Measurements from ENCODE around the gene ACAP3. TPM values are rescaled to one million over a fixed set of nuclear protein-coding genes. Genes with fewer than 3 reads are reported as not detected.

ACAP3 gene
- total and polyA plus RNA-seq, 10 of the 15 experiments (the other 5 are each of a cell fraction or from before 2014, with no cell fraction given) = 0.05 to 34.2 (median 7.1) TPM

DNA sequence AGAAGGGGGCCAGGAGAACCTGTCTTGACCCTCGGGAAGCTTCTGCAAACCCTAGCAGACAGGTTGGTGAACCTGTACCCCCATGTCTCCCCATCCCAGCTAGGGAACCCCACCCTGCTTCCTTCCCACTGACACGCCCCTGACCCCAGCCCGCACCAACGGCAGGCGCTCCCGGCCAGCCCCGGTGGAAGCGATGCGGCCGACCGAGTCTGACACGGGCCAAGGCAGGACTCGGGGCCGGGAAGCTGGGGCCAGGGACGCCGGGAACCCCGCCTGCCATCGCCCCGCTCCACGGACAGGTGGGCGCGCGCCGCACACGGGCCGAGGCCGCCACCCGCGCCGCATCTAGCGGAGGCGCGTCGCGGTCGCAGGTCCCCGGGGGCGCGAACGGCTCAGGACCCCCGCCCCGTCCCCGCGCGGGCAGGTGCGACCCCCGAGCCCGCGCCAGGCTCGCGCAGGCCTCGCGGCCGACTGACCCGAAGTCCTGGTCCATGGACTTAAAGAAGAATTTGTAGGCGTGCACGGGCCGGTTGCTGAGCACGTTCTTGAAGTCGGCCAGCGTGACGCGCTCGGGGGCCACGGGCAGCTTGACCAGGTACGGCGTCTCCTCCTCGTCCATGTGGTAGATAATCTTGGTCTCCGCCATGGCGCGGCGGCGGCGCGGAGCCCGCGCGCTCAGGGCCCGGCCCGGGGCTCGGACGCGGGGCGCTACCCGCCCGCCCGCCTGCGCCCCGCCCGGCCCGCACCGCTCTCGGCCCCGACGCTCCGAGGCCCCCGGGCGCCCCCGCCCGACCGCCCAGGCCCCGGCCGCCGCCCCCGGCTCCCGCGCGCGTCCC, 40.9 kb upstream of the ACAP3 start (continued):
- TF ChIP-seq SRF (IDR thresholded peaks at IDR 0.05; ENCODE audit: low read depth in 2 of 2, low read length in 2 of 2) = no peak
- no peak for TF ChIP-seq BMI1 (IDR thresholded peaks at IDR 0.05; ENCODE audit: borderline replicate concordance)
- TF ChIP-seq SPI1 (IDR thresholded peaks at IDR 0.05; ENCODE audit: borderline replicate concordance, insufficient read depth, low read depth, low read length) = no peak
- TF ChIP-seq STAT3 (IDR thresholded peaks at IDR 0.05; ENCODE audit: low read depth, low read length) = no peak
- TF ChIP-seq IKZF1 (conservative IDR thresholded peaks at IDR 0.05) = peak; percentile 34; the same call in 1 of the 2 replicates
- TF ChIP-seq GATAD2B (conservative IDR thresholded peaks at IDR 0.05; ENCODE audit: low read depth) = peak; percentile 56
- 0 out of 2 replicates have a peak, but pooled peaks have one; percentile 55 for TF ChIP-seq BACH1 (IDR thresholded peaks at IDR 0.05; ENCODE audit: borderline replicate concordance)

DNA sequence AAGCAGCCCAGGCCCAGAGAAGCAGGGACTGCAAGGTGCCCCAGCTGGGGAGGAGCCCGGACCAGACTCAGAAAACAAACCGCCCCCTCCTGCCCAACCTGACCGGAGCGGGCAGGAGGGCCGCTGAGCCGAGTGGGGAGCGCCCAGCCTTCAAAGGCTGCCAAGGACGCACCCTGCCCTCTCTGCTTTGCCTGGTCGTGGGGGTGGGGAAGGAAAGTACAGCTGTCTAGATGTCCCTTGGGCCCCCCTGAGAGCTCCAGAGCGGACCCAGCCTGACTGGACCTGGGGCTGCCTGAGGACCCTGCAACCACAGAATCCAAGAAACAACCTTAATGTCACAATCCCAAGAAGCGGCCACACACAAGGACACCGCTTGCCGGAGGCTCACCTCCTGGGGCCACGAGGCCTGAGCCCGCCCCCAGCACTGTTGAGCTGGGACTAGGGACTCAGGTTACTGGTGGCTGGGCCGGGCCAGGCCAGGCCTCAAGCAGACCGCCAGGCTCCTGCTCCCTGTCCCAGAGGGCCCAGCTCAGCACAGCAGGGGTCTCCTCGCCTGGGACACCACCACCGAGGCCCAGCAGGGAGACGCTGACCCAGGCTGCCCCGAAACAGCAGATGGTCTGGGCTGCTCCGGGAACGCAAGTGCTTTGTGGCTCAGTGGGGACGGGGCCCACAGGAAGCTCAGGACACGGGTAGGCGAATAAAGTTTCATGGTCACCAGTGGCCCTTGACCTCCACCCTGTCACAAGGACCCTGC, 40.1 kb upstream of the ACAP3 start:
- no peaks in the 10 kb centered on the region for H3K9me3 ChIP-seq (replicated peaks; ENCODE audit: control insufficient read depth, insufficient read depth, low read length)
- no peak for DNase-seq (ENCODE audit: low read depth, low spot score)
- no TSS peak for BruUV-seq (replicated peaks)
- no peaks in the 10 kb centered on the region for H3K27me3 ChIP-seq (replicated peaks in 1 of 2; ENCODE audit: control insufficient read depth in 2 of 2, insufficient read depth in 2 of 2, low read length in 1 of 2)
- H3K79me2 ChIP-seq (ENCODE audit: control insufficient read depth, insufficient read depth, low read length) = peaks cover 2% of the 10 kb centered on the region
- no peaks in the 10 kb centered on the region for H3K36me3 ChIP-seq (ENCODE audit: control insufficient read depth in 2 of 2, insufficient read depth in 2 of 2, low read length in 1 of 2)
- no peak for TF ChIP-seq SUZ12 (IDR thresholded peaks at IDR 0.05; ENCODE audit: unreplicated experiment)
- no peak overlapping the region for H2AFZ ChIP-seq (ENCODE audit: control insufficient read depth, low read depth, low read length)
- in situ Hi-C loops (cut with MboI) (no loop called here), intact Hi-C loops (cut with micrococcal nuclease; ENCODE audit: unreplicated experiment) (loop anchor here (2.0 kb wide), 1 partner anchor 51 kb away; the partner anchor contains the start of gene CCNL2)
- peak overlapping the region; percentile 83 for H3K4me3 ChIP-seq
- H3K27ac ChIP-seq (ENCODE audit: control insufficient read depth, insufficient read depth) = no peak overlapping the region
- ChIA-PET POLR2A (no interaction called here), SMC1A (ENCODE audit: uncharacterized antibody, unreplicated experiment) (interaction anchor here (0.9 kb wide), 1 partner anchor 24 kb away, joined by 3 read pairs; no protein-coding TSS in a partner anchor), CTCF (interaction anchor here (0.6 to 2.1 kb wide), 9 partner anchors 22 to 512 kb away, joined by 3 to 12 read pairs (median 3); no protein-coding TSS in a partner anchor), RAD21 (ENCODE audit: unreplicated experiment) (interaction anchor here (1.1 to 1.5 kb wide), 3 partner anchors 25 to 43 kb away, joined by 3 to 4 read pairs (median 3); partner anchors contain the start of gene AURKAIP1)
- WGBS (ENCODE audit: insufficient coverage, insufficient replicate concordance, low lambda C conversion rate, missing lambda C conversion rate) = 49% methylated on average over 24 of the region's 26 CpGs
- H3K4me2 ChIP-seq (ENCODE audit: control insufficient read depth, insufficient read depth) = peak overlapping the region; percentile 83
- H3K4me1 ChIP-seq (ENCODE audit: control insufficient read depth, insufficient read depth, low read length) = peaks cover 6% of the 10 kb centered on the region; the same call in 1 of the 2 replicates
- H3K9ac ChIP-seq (ENCODE audit: control insufficient read depth, insufficient read depth, low read length) = peak overlapping the region; percentile 38
- FAIRE-seq = no peak
- no peaks in the 10 kb centered on the region for H4K20me1 ChIP-seq (ENCODE audit: control insufficient read depth, insufficient read depth)
- no peak for ATAC-seq
